Liver (tissue), 3 donors: ENCODE results near the gene PCDHGA10.
"Not testable (repeated sequence)": the region's sequence is repeated elsewhere in the genome, so short reads cannot be mapped to it uniquely, and the experiment has no call there.

Experiments used
- EGR1 ChIP-seq, 2 donors: IDR thresholded peaks; 2 replicates each; pipeline ENCODE4 v1.6.1; 2016 to 2018; ENCODE audit warnings: antibody characterized with exemption in 2 of 2, low read depth in 2 of 2
- SP1 ChIP-seq: IDR thresholded peaks from 2 replicates; pipeline ENCODE4 v1.6.1; 2018; ENCODE audit warnings: antibody characterized with exemption, mild to moderate bottlenecking
- TAF1 ChIP-seq: conservative IDR thresholded peaks from 2 replicates; pipeline ENCODE4 v1.6.1; 2016; ENCODE audit warnings: antibody characterized with exemption, mild to moderate bottlenecking
- TF ChIP-seq, protein P1 (sequence below): fragments of 150-350 bp; IDR thresholded peaks from 2 replicates; pipeline ENCODE4 v1.5.1; 2017; ENCODE audit warnings: improper control_type of control experiment, low read depth, low read length; ENCODE audit not compliant: missing input control
- TF ChIP-seq, protein P2 (sequence below): IDR thresholded peaks from 2 replicates; pipeline ENCODE4 v1.6.1; 2016; ENCODE audit warnings: antibody characterized with exemption, mild to moderate bottlenecking
- TF ChIP-seq, protein P3 (sequence below): IDR thresholded peaks from 2 replicates; pipeline ENCODE4 v1.6.1; 2016; ENCODE audit warnings: antibody characterized with exemption
- donor health status: healthy.
- donor health status: healthy.

DNA sequence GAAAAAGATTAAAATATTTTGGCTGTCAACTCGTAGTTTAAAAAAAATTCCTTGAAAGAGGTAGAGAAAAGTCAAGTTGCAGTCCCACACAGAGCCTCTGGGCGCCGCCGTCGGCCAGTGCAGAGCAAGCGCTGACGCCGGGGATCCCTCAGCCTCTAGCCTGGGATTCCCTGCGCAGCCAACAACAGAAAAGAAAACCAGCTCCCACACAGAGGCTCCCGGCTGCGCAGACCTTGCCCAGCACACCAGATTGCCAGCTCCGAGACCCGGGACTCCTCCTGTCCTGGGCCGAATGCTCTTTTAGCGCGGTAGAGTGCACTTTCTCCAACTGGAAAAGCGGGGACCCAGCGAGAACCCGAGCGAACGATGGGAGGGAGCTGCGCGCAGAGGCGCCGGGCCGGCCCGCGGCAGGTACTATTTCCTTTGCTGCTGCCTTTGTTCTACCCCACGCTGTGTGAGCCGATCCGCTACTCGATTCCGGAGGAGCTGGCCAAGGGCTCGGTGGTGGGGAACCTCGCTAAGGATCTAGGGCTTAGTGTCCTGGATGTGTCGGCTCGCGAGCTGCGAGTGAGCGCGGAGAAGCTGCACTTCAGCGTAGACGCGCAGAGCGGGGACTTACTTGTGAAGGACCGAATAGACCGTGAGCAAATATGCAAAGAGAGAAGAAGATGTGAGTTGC lies 4.8 kb downstream of the PCDHGA10 start, which contains the start of gene PCDHGB7:
- TF ChIP-seq SP1; TAF1; EGR1 (IDR thresholded peaks at IDR 0.05; ENCODE audit: low read depth in 2 of 2): not testable (repeated sequence)
- TF ChIP-seq, protein P1, sequence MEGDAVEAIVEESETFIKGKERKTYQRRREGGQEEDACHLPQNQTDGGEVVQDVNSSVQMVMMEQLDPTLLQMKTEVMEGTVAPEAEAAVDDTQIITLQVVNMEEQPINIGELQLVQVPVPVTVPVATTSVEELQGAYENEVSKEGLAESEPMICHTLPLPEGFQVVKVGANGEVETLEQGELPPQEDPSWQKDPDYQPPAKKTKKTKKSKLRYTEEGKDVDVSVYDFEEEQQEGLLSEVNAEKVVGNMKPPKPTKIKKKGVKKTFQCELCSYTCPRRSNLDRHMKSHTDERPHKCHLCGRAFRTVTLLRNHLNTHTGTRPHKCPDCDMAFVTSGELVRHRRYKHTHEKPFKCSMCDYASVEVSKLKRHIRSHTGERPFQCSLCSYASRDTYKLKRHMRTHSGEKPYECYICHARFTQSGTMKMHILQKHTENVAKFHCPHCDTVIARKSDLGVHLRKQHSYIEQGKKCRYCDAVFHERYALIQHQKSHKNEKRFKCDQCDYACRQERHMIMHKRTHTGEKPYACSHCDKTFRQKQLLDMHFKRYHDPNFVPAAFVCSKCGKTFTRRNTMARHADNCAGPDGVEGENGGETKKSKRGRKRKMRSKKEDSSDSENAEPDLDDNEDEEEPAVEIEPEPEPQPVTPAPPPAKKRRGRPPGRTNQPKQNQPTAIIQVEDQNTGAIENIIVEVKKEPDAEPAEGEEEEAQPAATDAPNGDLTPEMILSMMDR: peak; percentile 64
- TF ChIP-seq, protein P2, sequence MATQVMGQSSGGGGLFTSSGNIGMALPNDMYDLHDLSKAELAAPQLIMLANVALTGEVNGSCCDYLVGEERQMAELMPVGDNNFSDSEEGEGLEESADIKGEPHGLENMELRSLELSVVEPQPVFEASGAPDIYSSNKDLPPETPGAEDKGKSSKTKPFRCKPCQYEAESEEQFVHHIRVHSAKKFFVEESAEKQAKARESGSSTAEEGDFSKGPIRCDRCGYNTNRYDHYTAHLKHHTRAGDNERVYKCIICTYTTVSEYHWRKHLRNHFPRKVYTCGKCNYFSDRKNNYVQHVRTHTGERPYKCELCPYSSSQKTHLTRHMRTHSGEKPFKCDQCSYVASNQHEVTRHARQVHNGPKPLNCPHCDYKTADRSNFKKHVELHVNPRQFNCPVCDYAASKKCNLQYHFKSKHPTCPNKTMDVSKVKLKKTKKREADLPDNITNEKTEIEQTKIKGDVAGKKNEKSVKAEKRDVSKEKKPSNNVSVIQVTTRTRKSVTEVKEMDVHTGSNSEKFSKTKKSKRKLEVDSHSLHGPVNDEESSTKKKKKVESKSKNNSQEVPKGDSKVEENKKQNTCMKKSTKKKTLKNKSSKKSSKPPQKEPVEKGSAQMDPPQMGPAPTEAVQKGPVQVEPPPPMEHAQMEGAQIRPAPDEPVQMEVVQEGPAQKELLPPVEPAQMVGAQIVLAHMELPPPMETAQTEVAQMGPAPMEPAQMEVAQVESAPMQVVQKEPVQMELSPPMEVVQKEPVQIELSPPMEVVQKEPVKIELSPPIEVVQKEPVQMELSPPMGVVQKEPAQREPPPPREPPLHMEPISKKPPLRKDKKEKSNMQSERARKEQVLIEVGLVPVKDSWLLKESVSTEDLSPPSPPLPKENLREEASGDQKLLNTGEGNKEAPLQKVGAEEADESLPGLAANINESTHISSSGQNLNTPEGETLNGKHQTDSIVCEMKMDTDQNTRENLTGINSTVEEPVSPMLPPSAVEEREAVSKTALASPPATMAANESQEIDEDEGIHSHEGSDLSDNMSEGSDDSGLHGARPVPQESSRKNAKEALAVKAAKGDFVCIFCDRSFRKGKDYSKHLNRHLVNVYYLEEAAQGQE: not testable (repeated sequence)
- TF ChIP-seq, protein P3, sequence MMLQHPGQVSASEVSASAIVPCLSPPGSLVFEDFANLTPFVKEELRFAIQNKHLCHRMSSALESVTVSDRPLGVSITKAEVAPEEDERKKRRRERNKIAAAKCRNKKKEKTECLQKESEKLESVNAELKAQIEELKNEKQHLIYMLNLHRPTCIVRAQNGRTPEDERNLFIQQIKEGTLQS: not testable (repeated sequence)
